NCI-H1092 (cell line): ENCODE results near the gene C16orf96.

ENCODE experiments used
- DNase-seq: peaks from one replicate; lab custom pipeline; 2025; lab: John Stamatoyannopoulos, UW

Gene C16orf96

GRCh38 chr16:4646773-4647643, 90.9 kb downstream of the C16orf96 start:
- no peak for DNase-seq

DNA sequence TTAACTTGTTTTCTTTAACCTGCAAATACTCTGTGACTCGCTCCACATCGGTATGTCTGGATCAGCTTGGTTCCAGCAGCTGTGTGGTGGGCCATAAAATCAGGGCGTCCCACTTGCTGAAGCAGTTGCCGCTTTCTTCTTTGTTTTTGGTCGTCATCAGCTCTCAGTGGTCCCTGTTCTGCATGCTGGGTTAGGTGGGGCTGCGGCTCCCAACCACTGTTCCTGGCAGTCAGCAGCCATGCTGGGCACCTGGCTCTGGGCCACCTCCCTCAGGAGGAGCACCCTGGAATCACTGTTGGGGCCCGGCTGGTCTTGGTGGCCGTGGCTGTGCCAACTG, 91.5 kb downstream of the C16orf96 start:
- no peak for DNase-seq

- no peak for DNase-seq
Measured at GRCh38 chr16:4648917-4649316, 92.8 kb downstream of the C16orf96 start.

GRCh38 chr16:4649744-4650442, 93.8 kb downstream of the C16orf96 start:
- DNase-seq = no peak
